Measurements from ENCODE around the gene TMEM94. TPM values are rescaled to one million over a fixed set of nuclear protein-coding genes. Genes with fewer than 3 reads are reported as not detected.

Gene TMEM94
- total and polyA plus RNA-seq, 2 of the 13 experiments (the other 11 are each of a cell fraction or from before 2014, with no cell fraction given), result 32.6 to 134 TPM

- intact Hi-C loops (cut with micrococcal nuclease; ENCODE audit: unreplicated experiment), result no loop called here
- H3K79me2 ChIP-seq (ENCODE audit: insufficient read depth, low read length), result no peaks in the 10 kb centered on the region
- peak; percentile 19 for TF ChIP-seq AGO2 (optimal IDR thresholded peaks at IDR 0.05; ENCODE audit: low read depth, low read length)
- TF ChIP-seq CREB3 (CRISPR knock-in tag; IDR thresholded peaks at IDR 0.05), result no peak
- no TSS peak for BruUV-seq (replicated peaks)
- no peak overlapping the region for H3K4me3 ChIP-seq (replicated peaks in 1 of 3; ENCODE audit: insufficient read depth in 1 of 3, low read depth in 2 of 3, low read length in 3 of 3)
- FAIRE-seq, result no peak
- in situ Hi-C loops (cut with HindIII; ENCODE audit: extremely low pct_ligation_motif_present, low pct_unique_long_range_greater_than_20kb), result no loop called here
- no peak for ATAC-seq
- no peak overlapping the region for H3K9ac ChIP-seq (ENCODE audit: insufficient read depth, low read depth, low read length)
- no peak overlapping the region for H3K4me2 ChIP-seq (ENCODE audit: low read depth, low read length)
- no peak overlapping the region for H2AFZ ChIP-seq (ENCODE audit: low read length)
- WGBS (ENCODE audit: low lambda C conversion rate), result 94% methylated on average over 19 of the region's 23 CpGs
- H3K4me1 ChIP-seq (ENCODE audit: insufficient read depth, low read length), result no peaks in the 10 kb centered on the region
- CTCF ChIA-PET (ENCODE audit: low intra/inter-chr PET ratio, low total read pairs), result no interaction called here
- H4K20me1 ChIP-seq (ENCODE audit: insufficient read depth, low read length), result peaks cover 3% of the 10 kb centered on the region; the same call in 1 of the 2 replicates
- peaks cover 58 to 77% of the 10 kb centered on the region in 2 experiments for H3K36me3 ChIP-seq (replicated peaks in 1 of 2; ENCODE audit: control insufficient read depth in 1 of 2, insufficient read depth in 2 of 2, low read length in 2 of 2)
- H3K27ac ChIP-seq (ENCODE audit: extremely low read length, insufficient read depth, low read length), result no peak overlapping the region
- POLR2A ChIA-PET, result interaction anchor here (1.0 kb wide), 1 partner anchor 23 kb away, joined by 3 read pairs; the partner anchor contains the start of gene TSEN54
- H3K9me3 ChIP-seq (ENCODE audit: low read length), result no peaks in the 10 kb centered on the region
- DNase-seq (ENCODE audit: low spot score), result no peak
- H3K27me3 ChIP-seq (ENCODE audit: control insufficient read depth in 1 of 2, insufficient read depth in 2 of 2, low read length in 2 of 2), result no peaks in the 10 kb centered on the region
These were observed 37.2 kb downstream of the TMEM94 start for GRCh38 chr17:75493476-75494129.

DNA sequence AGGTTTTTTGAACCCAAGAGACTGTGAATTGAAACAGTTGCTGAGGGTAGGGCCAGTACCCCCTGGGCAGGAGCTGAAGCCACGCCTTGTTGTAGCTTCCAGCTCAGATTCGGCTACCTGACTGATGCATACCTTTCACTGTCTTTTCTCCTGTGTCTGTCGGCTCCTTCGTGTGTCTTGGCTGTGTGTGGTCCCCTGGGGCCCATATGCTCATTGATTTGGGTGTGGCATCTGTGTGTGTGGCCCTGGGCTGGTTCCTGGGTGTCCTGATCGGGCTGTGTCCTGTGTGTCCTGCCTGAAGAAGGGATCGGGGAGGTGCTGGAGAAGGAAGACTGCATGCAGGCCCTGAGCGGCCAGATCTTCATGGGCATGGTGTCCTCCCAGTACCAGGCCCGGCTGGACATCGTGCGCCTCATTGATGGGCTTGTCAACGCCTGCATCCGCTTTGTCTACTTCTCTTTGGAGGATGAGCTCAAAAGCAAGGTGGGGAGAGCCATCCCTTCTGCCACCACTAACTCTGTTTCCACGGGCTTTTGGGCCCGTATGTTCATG lies 38.0 kb downstream of the TMEM94 start:
- Histone ChIP-seq H3K27me3 (ENCODE audit: control insufficient read depth in 1 of 2, insufficient read depth in 2 of 2, low read length in 2 of 2) (no peaks in the 10 kb centered on the region), H2AFZ (ENCODE audit: low read length) (no peak overlapping the region), H3K79me2 (ENCODE audit: insufficient read depth, low read length) (no peaks in the 10 kb centered on the region), H3K4me3 (replicated peaks in 1 of 3; ENCODE audit: insufficient read depth in 1 of 3, low read depth in 2 of 3, low read length in 3 of 3) (no peak overlapping the region), H3K4me1 (ENCODE audit: insufficient read depth, low read length) (no peaks in the 10 kb centered on the region), H3K27ac (ENCODE audit: extremely low read length, insufficient read depth, low read length) (no peak overlapping the region), H3K9me3 (ENCODE audit: low read length) (no peaks in the 10 kb centered on the region), H3K36me3 (replicated peaks in 1 of 2; ENCODE audit: control insufficient read depth in 1 of 2, insufficient read depth in 2 of 2, low read length in 2 of 2) (peaks cover 59 to 77% of the 10 kb centered on the region in 2 experiments), H4K20me1 (ENCODE audit: insufficient read depth, low read length) (peaks cover 3% of the 10 kb centered on the region; the same call in 1 of the 2 replicates), H3K9ac (ENCODE audit: insufficient read depth, low read depth, low read length) (no peak overlapping the region), H3K4me2 (ENCODE audit: low read depth, low read length) (no peak overlapping the region)
- intact Hi-C loops (cut with micrococcal nuclease; ENCODE audit: unreplicated experiment) (no loop called here), in situ Hi-C loops (cut with HindIII; ENCODE audit: extremely low pct_ligation_motif_present, low pct_unique_long_range_greater_than_20kb) (no loop called here)
- ATAC-seq (no peak), FAIRE-seq (no peak), DNase-seq (ENCODE audit: low spot score) (no peak)
- 98% methylated on average over 14 of the region's 14 CpGs for WGBS (ENCODE audit: low lambda C conversion rate)
- BruUV-seq (replicated peaks), result no TSS peak
- ChIA-PET CTCF (ENCODE audit: low intra/inter-chr PET ratio, low total read pairs) (no interaction called here), POLR2A (no interaction called here)
- no peak for TF ChIP-seq BRF2 (CRISPR knock-in tag; IDR thresholded peaks at IDR 0.05)
- no peak for TF ChIP-seq CREB3 (CRISPR knock-in tag; IDR thresholded peaks at IDR 0.05)
- TF ChIP-seq, protein P1, sequence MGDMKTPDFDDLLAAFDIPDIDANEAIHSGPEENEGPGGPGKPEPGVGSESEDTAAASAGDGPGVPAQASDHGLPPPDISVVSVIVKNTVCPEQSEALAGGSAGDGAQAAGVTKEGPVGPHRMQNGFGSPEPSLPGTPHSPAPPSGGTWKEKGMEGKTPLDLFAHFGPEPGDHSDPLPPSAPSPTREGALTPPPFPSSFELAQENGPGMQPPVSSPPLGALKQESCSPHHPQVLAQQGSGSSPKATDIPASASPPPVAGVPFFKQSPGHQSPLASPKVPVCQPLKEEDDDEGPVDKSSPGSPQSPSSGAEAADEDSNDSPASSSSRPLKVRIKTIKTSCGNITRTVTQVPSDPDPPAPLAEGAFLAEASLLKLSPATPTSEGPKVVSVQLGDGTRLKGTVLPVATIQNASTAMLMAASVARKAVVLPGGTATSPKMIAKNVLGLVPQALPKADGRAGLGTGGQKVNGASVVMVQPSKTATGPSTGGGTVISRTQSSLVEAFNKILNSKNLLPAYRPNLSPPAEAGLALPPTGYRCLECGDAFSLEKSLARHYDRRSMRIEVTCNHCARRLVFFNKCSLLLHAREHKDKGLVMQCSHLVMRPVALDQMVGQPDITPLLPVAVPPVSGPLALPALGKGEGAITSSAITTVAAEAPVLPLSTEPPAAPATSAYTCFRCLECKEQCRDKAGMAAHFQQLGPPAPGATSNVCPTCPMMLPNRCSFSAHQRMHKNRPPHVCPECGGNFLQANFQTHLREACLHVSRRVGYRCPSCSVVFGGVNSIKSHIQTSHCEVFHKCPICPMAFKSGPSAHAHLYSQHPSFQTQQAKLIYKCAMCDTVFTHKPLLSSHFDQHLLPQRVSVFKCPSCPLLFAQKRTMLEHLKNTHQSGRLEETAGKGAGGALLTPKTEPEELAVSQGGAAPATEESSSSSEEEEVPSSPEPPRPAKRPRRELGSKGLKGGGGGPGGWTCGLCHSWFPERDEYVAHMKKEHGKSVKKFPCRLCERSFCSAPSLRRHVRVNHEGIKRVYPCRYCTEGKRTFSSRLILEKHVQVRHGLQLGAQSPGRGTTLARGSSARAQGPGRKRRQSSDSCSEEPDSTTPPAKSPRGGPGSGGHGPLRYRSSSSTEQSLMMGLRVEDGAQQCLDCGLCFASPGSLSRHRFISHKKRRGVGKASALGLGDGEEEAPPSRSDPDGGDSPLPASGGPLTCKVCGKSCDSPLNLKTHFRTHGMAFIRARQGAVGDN (CRISPR knock-in tag; IDR thresholded peaks at IDR 0.05), result no peak
- TF ChIP-seq, protein P2, sequence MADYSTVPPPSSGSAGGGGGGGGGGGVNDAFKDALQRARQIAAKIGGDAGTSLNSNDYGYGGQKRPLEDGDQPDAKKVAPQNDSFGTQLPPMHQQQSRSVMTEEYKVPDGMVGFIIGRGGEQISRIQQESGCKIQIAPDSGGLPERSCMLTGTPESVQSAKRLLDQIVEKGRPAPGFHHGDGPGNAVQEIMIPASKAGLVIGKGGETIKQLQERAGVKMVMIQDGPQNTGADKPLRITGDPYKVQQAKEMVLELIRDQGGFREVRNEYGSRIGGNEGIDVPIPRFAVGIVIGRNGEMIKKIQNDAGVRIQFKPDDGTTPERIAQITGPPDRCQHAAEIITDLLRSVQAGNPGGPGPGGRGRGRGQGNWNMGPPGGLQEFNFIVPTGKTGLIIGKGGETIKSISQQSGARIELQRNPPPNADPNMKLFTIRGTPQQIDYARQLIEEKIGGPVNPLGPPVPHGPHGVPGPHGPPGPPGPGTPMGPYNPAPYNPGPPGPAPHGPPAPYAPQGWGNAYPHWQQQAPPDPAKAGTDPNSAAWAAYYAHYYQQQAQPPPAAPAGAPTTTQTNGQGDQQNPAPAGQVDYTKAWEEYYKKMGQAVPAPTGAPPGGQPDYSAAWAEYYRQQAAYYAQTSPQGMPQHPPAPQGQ (CRISPR knock-in tag; IDR thresholded peaks at IDR 0.05; ENCODE audit: borderline replicate concordance), result no peak
- no peak for TF ChIP-seq NFIB (CRISPR knock-in tag; IDR thresholded peaks at IDR 0.05; ENCODE audit: borderline replicate concordance)

All from HepG2 (cell line).